Epithelial cell of prostate (primary cell): ENCODE data around the gene KCTD16.

Experiments used
- DNase-seq: peaks from one replicate; pipeline ENCODE4 v3.0.0-alpha.2; 2011; ENCODE audit warnings: low read depth, low spot score
- H3K27ac ChIP-seq: fragments of 450-650 bp; 2 replicates; pipeline ENCODE4 v1.5.1; 2017; ENCODE audit warnings: mild to moderate bottlenecking

The KCTD16 gene

DNA sequence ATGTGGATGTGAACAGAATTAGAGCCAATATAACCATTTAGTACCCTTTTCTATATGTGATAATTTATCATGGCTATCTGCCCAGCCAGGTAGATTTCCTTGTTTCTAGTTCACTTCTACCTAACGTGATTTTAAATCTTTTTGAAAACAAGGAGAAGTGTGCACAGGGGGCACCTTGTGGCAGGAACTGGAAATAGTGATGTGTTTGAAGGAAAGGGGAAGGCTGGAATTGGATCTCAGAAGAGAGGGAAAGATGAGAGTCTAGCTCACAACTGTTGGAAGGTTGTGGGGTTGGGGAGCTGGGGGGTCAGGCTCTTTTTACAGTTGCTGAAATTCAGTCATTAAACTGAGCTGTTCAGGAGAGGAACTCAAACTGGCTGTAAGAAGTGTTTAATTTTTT, 219.5 kb downstream of the KCTD16 start:
- no peak for DNase-seq
- no peak overlapping the region for H3K27ac ChIP-seq

DNA sequence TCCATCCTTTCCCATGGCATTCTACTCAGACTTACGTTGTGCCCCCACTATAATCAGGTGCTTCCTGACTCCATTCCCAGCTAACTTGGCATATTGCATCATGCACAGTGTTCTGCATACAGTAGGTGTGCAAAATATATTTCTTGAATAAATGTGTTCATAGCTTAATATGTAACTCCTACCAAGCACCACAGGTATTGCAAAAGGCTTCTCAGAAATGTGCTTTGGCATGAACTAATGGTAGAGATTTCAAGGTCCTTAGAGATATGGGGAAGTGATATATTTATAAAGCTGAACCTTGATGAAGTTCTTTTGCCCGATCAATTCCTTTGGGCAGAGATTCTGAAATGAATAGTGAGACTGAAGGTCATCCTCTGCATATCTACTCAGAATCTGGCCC, 220.4 kb downstream of the KCTD16 start:
- no peak overlapping the region for H3K27ac ChIP-seq
- no peak for DNase-seq

DNA sequence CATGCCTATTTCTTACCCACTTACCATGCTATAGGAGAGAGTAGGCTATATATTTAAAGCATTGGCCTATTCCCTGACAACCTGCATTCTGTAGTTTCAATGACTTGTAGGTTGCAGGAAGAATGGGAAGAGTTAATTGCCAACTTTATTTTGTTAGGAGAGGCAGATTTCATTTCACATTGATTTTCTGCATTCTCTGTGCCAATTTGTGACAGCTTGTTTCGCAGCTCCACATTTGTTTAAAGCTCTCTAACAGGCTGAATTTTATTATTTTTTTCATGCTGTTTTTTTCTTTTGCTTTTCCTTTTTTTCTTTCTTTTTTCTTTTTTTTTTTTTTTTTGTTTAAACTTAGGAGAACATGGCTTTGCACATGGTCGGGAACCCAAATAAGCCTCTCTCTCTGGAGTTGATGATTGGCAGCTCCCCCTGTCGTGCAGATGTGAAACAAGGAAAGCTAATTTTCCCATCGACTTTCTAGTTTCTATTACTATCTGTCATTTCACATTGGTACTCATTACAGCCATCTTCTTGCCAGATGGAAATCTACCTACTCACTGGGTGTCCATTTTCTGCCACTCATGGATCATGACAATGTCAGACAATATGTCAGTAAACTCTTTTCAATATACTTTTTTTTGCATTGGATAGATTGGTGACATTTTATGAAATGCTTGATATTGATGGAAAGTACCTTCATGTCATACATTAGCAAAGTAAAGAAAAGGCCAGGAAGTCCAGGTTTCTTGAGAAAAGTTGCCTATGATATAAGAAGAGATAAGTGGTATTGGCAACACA, 223.2 kb downstream of the KCTD16 start:
- no peak overlapping the region for H3K27ac ChIP-seq
- no peak for DNase-seq

DNA sequence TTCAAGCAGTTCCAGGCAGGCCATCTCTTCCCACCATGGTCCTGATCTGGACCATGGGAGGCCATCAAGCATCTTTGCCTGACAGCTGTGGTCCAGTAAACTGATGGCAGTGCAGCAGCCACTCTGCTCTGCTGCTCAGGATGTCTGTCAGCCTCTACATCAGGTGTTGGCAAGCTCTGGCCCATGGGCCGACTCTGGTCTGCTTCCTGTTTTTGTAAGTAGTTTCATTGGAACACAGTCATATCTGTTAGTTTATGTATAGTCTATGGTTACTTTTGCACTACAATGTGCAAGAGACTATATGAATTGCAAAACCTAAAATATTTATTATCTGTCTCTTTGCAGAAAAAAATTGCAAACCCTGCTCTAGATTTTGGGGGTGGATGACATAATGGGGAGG, 225.0 kb downstream of the KCTD16 start:
- no peak overlapping the region for H3K27ac ChIP-seq
- no peak for DNase-seq

DNA sequence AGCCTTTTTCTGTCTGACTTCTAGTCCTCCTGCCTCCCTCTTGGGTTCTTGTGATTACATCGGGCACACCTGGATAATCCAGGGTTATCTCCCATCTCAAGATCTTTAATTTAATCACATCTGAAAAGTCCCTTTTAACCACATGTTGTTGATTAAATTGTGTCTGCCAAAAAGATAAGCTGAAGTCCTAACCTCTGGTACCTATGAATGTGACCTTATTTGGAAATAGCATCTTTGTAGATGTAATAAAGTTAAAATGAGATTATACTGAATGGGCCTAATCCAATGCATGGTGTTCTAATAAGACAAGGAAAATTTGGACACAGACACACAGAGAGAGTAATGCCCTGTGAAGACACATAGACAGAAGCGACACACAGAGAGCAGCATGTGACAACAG, 232.4 kb downstream of the KCTD16 start:
- no peak for DNase-seq
- H3K27ac ChIP-seq = no peak overlapping the region

DNA sequence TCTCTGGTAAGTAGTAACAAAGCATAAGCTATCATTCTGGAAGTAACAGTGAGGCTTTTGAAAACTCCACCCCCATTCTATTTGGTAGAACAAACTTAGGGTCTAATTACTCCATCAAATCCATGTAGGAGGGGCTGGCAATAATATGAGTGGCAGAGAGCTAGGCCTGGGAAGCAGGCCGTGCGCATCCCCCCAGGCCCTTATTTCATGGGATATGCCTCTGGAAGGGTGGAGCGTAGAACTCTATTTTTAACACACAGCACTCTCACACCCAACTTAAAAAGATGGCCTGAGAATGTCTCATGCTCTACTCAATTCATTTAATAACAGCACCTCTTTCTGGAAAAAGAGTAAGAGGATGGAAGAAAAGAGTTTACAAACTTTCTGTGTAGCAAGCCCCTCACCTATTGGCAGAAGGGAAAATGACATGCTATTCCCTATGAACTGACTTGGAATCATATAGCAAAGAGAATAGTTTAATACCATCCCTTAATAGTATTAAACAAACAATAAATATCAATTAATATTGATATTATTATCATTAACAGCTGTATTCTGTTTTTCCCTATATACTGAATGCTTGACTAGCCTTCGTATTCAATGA, 233.2 kb downstream of the KCTD16 start:
- H3K27ac ChIP-seq = no peak overlapping the region
- no peak for DNase-seq

DNA sequence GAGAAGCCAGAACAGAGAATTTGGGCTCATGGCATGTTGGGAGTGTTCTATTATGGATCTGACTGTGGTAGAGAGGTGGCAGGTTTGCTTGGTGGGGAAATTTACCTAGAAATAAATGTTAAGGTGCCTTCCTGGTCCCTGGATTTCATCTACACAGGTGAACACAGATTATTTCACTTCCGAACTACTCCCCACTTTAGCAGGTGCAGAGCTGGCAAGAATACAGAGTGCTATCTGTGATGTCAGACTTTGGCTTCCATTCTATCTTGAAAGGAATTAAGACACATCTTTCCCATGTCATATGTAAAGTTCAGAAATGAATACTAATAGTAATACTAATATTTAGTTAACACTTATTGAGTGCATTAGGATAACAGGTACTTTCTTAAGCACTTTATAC, 234.0 kb downstream of the KCTD16 start:
- H3K27ac ChIP-seq = no peak overlapping the region
- DNase-seq = no peak

DNA sequence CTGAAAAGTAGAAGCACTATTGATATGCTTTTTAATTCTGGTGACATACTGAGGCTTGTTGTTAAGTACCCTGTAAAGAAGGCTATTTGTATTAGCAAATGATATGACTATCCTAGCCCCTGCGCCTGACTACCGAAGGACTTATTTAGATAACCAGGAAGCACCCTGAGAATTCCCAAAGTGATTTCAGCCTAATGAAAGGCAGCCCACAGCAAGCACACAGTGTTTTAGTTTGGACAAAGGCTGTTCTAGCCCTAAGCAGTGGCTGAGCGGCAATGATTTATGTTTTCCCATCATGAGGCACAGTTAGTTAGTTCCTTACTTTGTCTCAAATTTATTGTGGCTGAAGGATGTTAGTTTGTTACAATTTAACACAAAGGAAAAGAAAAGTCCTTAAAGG, 235.3 kb downstream of the KCTD16 start:
- H3K27ac ChIP-seq = no peak overlapping the region
- DNase-seq = no peak

DNA sequence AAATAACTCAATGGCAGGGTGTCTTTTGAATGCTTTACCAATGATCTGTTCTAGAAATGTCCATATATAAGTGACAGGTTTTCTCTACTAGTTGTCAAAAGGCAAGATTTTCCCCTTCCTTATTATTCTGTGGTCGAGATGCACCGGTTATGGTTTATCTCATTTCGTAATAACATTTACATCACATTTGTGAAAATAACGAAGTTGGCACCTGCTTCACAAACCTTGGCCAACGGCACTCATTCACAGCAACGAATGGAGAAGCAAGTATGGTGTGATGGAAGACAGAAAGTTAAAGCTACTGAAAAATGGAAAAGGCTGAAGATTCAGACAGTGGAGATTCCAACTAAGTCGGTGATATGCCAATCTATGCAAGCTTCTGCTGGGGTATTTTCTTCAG, 235.8 kb downstream of the KCTD16 start:
- no peak for DNase-seq
- no peak overlapping the region for H3K27ac ChIP-seq

DNA sequence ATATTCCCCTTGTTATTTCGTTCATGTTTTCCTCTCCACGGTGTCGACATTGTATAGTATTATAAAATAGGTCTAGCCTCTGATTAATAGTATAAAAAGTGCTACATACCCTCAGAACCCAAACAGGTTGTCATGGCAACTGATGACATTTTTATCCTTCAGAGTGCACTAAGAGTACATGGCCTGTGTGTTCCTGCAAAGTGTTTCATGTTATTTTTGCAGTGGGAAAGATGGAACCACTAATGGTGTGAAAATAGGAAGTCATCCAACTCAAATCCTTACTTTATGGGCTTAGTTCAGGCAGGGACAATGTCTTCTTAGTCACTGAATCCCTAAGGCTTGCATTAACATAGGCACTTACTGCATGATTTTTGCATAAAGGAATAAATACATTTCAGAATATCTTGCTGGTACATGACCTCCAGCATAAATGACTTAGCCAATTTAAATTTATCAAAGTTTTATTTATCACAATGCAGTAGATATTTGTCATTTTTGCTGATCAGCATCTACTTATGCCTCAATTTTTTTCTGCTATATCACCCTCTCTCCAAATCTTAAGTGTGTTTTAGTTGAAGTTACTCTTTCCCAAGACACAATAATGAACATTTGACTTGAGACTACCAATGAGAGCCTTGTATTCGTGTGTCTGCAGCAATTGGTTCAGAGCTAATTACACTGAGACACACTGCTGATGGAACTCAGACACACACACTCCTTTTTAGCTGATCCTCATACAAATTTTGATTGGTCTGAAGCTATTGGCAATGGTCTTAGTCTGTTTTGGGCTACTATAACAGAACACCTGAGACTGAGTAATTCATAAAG, 243.7 kb downstream of the KCTD16 start:
- DNase-seq = no peak
- no peak overlapping the region for H3K27ac ChIP-seq

DNA sequence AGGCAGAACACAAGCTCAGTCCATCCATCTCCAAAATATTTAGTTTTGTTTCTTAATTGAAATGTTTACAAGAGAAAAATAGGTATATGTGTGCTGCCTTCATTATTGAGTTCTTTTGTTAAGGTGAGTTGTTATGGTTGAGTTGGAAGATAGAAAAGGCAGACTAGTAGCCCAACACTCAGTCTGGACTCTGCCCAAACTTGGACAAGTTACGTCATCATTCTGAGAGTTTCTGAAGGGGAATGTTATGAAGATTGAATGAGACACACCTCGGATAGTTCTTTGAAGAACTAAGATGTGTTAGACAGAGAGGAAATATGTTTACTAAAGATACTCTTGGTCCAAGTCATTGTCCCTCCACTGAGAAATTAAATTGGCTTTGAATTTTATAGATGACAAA, 245.5 kb downstream of the KCTD16 start:
- H3K27ac ChIP-seq = no peak overlapping the region
- DNase-seq = no peak

DNA sequence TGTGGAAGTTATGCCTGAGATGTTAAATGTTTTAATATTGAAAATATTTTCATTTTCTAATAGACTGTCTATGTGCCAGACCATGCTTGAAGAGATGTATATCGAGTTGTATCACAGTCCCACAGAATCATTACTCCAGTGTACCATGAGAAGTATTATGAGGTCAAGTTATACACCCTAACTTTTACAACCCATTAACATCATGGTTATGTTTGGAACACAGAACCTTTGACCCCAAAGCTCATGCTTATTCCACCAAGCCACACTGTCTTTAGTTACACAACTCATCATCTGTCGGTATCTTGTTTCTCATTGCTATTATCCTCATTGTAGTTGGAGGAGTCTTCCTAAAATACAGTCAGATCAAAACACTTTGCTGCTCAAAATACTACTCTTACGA, 248.0 kb downstream of the KCTD16 start:
- DNase-seq = no peak
- no peak overlapping the region for H3K27ac ChIP-seq

DNA sequence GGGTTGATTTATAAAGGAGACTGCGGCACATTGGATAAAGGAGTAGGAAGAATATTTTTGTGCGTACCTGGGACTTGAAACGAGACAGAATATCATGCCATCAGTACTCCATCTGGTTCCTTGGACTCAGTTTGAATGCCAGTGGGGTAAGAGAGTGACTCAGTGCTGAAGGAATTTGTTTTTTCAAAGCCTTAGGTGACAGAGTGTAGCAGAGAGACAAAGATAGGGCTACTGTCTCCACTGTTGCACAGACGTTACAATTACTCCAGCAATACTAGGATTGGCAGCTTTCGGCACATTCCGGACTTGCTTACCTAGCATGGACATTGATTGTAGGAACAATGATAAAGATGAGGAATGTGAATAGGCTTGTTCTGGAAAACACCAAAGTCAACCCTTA, 250.7 kb downstream of the KCTD16 start:
- DNase-seq = no peak
- H3K27ac ChIP-seq = no peak overlapping the region

DNA sequence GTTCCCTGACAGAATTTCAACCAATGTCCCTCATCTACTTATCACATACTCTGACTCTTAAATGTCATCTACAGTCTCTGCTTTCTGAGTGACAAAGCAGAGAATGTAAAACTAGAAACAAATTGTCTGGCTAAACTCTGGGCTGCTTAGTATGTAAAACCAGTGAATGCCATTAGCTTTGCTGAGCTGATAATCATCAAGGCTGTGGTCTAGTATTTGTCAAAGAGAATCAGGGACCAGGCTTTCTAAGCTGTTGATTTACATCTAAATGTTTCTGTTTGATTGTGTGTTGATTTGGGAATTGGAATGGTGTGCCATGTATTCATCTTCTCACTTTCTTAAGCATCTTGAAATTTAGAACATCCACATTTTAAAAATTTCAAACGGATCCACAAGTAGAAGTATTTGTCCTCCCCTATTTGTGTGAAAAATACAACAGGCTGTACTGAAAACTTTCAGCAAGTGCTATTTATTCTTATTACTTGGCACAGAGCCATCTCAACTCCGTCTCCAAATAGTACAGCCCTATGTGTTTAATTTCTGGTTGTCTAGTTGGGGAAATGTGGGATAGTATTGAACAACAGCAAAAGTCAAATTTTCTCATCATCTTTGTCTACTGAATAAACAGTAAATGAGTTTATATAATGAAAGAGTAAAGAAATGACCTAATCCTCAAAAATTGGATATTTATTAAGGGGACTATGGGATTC, 251.5 kb downstream of the KCTD16 start:
- H3K27ac ChIP-seq = no peak overlapping the region

DNA sequence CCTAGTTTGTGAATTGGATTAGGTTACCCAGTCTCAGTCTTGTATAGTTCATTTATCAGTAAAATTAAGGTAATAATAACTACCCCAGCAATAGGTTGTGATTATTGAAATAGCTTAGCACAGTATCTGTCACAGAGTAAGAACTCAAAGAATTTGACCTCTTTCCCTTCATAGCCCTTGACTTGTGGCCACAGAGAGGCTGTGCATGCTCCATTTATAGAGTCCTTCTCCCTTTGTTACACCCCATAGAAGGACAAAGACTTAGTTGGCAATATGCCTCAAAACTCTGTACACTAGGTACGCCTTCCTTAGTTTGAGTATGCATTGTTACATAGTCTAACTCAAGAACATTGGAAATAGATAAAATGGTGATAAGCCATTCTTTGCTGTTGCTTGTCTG, 257.2 kb downstream of the KCTD16 start:
- H3K27ac ChIP-seq = no peak overlapping the region
- DNase-seq = no peak

More for the DNA sequence above, 251.5 kb downstream of the KCTD16 start:
- DNase-seq = no peak

DNA sequence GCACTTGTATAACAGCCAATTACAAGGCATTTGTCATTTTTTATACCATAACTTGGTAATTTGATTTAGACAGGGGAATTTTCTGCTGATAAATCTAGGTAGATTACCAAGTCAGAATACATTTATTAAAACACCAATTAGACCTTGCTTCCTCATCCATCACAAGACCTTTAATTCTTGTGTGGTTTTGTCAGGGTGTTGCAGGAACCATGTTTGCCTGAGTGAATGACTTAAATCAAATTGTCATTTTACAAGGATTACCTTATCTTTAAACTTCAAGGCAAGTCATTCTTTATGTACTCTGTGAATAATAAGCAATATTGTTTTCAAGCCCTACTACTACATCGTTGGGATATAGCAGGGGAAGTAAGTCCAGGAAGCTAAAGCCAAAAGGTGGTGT, 257.7 kb downstream of the KCTD16 start:
- H3K27ac ChIP-seq = no peak overlapping the region

DNA sequence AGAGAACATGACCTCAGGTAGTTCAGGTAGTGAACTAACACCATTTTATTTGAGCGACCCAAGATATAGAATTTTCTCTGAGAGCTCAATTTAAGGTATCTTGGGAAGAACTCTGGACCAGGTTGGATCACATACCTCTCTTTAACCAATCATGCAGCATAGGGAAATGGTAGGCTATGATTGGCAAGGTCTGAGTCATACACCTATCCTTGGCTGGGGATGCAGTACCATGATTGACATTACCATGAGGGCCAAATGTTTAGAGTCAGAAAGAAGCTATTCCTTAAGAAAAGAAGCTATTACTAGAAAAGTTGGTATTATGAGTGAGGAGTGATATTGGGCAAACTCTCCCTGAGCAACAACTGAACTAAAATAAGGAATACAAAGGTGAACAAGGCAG, 258.7 kb downstream of the KCTD16 start:
- DNase-seq = no peak
- H3K27ac ChIP-seq = no peak overlapping the region

More for the DNA sequence above, 257.7 kb downstream of the KCTD16 start:
- DNase-seq = no peak

DNA sequence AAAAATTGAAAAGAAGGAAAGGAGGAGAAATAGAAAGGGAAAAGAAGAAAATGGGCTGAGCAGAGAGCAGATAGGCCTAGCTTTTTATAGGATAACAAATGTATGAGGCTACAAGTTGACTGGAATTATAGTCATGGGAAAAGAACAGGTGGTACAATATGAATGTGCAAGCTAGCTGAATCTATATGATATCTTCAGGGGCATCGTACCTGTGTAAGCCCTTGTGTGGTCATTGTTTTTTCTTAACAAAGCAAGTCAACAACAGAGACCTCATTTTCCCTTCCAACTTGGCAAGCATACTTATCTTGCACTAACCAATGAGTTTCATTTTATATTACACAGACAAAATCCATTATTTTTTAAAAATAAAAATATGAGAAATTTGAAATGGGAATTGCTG, 259.2 kb downstream of the KCTD16 start:
- no peak for DNase-seq
- no peak overlapping the region for H3K27ac ChIP-seq

DNA sequence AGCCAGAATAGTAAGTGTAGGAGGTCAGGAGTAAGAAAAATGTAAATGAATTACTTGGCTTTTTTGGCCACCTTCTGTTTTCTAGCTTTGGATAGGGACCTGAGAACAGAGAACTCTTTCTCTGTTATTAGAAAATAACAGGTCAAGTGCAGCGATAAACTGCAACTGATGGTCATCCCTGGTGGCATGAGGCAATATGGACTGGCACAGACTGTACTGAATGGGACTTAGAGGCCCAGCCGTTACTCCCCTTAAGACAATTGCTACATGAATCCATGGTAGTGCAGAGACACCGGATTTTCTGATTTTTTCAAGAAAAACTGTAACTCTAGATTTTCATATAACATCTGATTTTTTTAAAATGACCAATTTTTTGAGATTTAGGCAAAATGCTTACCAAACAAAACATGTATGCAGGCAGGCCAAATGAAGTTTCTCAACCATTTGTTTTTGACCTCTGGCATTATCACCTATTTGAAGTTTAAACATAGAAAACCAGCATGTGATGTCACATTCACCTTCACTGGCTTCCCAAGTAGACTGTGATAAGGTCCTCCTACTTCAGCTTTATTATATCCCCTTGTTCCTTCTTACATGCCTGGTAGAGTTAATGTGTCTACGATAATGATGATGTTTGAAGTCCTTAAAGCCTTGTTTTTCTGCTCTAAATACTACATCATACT, 262.6 kb downstream of the KCTD16 start:
- DNase-seq = no peak
- H3K27ac ChIP-seq = no peak overlapping the region

DNA sequence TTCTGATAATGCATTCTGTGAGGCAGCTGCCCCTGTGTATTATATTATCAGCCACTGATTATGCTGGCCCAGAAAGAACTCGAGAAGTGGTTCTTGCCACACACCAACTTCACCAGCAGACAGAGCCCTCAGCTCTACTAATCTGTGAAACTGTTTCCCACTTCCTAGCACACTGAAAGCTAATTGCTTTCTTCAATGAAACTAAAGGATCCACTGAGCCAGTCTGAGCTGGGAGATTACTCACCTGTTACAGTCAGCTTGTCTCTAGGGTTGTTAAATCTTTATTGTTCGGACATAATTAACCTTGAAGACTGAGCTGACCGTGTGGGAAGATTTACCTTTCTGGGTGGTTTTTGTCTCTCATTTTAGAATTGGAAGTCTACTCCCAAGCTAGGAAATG, 263.2 kb downstream of the KCTD16 start:
- no peak for DNase-seq
- H3K27ac ChIP-seq = no peak overlapping the region
